CD4-positive, alpha-beta T cell treated with Interleukin-17A for 1 hour (primary cell): ENCODE data around the gene CA10.

Experiments
- DNase-seq: peaks from one replicate; pipeline ENCODE4 v3.0.0-alpha.2; 2020

The CA10 gene

GRCh38 chr17:51813140-51813783 is 345.3 kb downstream of the CA10 start:
- no peak for DNase-seq

GRCh38 chr17:51807460-51807859 is 351.1 kb downstream of the CA10 start:
- DNase-seq: no peak

GRCh38 chr17:51805765-51806164 is 352.7 kb downstream of the CA10 start:
- no peak for DNase-seq

- DNase-seq: no peak
Observed at GRCh38 chr17:51805185-51805584, 353.3 kb downstream of the CA10 start.

GRCh38 chr17:51803161-51803560 is 355.4 kb downstream of the CA10 start:
- DNase-seq: no peak

GRCh38 chr17:51802544-51802943 is 356.0 kb downstream of the CA10 start:
- DNase-seq: no peak

GRCh38 chr17:51801626-51802025 is 356.9 kb downstream of the CA10 start:
- DNase-seq: peak; percentile 15

- DNase-seq: no peak
Observed at GRCh38 chr17:51799981-51800380, 358.5 kb downstream of the CA10 start.

GRCh38 chr17:51799240-51799639 is 359.3 kb downstream of the CA10 start:
- no peak for DNase-seq

- no peak for DNase-seq
Observed at GRCh38 chr17:51797150-51797549, 361.4 kb downstream of the CA10 start.

GRCh38 chr17:51796026-51796425 is 362.5 kb downstream of the CA10 start:
- no peak for DNase-seq

GRCh38 chr17:51795401-51795800 is 363.1 kb downstream of the CA10 start:
- no peak for DNase-seq

- DNase-seq: no peak
Observed at GRCh38 chr17:51794466-51794865, 364.0 kb downstream of the CA10 start.

GRCh38 chr17:51793686-51794085 is 364.8 kb downstream of the CA10 start:
- DNase-seq: no peak

GRCh38 chr17:51778842-51779241 is 379.7 kb downstream of the CA10 start:
- DNase-seq: no peak

GRCh38 chr17:51770027-51770759 is 388.3 kb downstream of the CA10 start:
- no peak for DNase-seq

- DNase-seq: no peak
Observed at GRCh38 chr17:51769231-51769630, 389.3 kb downstream of the CA10 start.

- DNase-seq: no peak
Observed at GRCh38 chr17:51768706-51769105, 389.8 kb downstream of the CA10 start.

- DNase-seq: no peak
Observed at GRCh38 chr17:51767287-51767686, 391.2 kb downstream of the CA10 start.

- DNase-seq: no peak
Observed at GRCh38 chr17:51765282-51766135, 393.0 kb downstream of the CA10 start.

- DNase-seq: peak; percentile 42
Observed at GRCh38 chr17:51764387-51764971, 394.0 kb downstream of the CA10 start.

GRCh38 chr17:51763058-51763457 is 395.5 kb downstream of the CA10 start:
- no peak for DNase-seq

GRCh38 chr17:51761105-51761504 is 397.4 kb downstream of the CA10 start:
- DNase-seq: no peak
